Measurements from ENCODE around the gene ADRA2B.

DNA sequence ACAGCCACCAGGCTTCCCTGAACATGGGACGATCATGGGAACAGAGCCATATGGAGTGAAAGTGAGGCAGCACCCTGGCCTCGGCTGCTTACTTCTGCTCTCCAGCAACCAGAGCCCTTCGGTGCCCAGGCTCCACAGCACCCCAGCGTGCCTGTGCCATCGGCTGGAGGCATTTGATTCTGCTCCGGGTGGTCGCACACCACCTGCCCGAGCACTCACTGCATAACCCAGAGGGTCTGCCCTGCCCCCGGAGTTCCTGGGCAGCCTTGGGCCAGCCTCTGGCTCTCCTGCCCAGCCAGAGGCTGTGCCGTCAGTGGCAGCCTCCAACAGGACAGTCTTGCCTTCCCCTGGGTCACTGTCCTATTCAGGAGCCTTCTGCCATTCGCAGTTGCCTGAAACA lies 18.1 kb upstream of the ADRA2B start:
- TF ChIP-seq FOXK2 (IDR thresholded peaks at IDR 0.05) (no peak), CTBP1 (IDR thresholded peaks at IDR 0.05; ENCODE audit: borderline replicate concordance) (no peak), FOXM1 (IDR thresholded peaks at IDR 0.05; ENCODE audit: borderline replicate concordance) (no peak), SUZ12 (IDR thresholded peaks at IDR 0.05) (no peak), HDGF (IDR thresholded peaks at IDR 0.05; ENCODE audit: borderline replicate concordance) (no peak), SP1 (IDR thresholded peaks at IDR 0.05) (no peak), ELF4 (IDR thresholded peaks at IDR 0.05) (no peak), NFRKB (IDR thresholded peaks at IDR 0.05) (no peak), FOXA1 (IDR thresholded peaks at IDR 0.05) (no peak), BHLHE40 (IDR thresholded peaks at IDR 0.05; ENCODE audit: borderline replicate concordance) (no peak), ARNT (IDR thresholded peaks at IDR 0.05) (no peak), L3MBTL2 (conservative IDR thresholded peaks at IDR 0.05) (no peak), TARDBP (IDR thresholded peaks at IDR 0.05) (no peak), ZNF384 (IDR thresholded peaks at IDR 0.05) (no peak)

Data from HEK293T (cell line).